ENCODE measurements around the gene ATP10B. TPM values are rescaled to one million over a fixed set of nuclear protein-coding genes. Genes with fewer than 3 reads are reported as not detected.

Gene ATP10B
- total RNA-seq, 4 donors from 2014 or later, result 0.12 to 1.4 (median 1.2) TPM

DNA sequence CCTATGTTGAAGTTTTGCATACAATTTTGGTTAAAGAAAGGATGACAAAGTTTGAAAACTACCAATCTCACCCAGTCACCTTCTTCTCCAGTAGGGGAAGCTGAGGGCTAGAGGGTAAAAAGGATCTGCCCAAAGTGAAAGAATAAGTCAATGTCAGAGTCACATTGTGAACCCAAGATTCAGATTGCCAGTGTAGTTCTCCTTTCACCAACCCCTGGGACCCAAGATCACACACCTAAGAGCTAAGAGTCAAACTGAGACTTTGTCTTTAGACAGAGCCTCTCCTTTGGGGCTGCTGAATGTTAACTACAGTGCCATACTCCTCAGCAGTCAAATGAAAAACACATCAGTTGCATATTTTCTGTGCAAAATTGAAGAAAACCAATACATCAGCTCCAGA is 210.6 kb downstream of the ATP10B start:
- no peaks in the 10 kb centered on the region for H3K9me3 ChIP-seq
- TF ChIP-seq POLR2AphosphoS5 (IDR thresholded peaks at IDR 0.05), result no peak
- TF ChIP-seq, protein P1, sequence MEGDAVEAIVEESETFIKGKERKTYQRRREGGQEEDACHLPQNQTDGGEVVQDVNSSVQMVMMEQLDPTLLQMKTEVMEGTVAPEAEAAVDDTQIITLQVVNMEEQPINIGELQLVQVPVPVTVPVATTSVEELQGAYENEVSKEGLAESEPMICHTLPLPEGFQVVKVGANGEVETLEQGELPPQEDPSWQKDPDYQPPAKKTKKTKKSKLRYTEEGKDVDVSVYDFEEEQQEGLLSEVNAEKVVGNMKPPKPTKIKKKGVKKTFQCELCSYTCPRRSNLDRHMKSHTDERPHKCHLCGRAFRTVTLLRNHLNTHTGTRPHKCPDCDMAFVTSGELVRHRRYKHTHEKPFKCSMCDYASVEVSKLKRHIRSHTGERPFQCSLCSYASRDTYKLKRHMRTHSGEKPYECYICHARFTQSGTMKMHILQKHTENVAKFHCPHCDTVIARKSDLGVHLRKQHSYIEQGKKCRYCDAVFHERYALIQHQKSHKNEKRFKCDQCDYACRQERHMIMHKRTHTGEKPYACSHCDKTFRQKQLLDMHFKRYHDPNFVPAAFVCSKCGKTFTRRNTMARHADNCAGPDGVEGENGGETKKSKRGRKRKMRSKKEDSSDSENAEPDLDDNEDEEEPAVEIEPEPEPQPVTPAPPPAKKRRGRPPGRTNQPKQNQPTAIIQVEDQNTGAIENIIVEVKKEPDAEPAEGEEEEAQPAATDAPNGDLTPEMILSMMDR (IDR thresholded peaks at IDR 0.05), result no peak
- no peak for TF ChIP-seq POLR2A (IDR thresholded peaks at IDR 0.05)
- no peak for TF ChIP-seq EP300 (IDR thresholded peaks at IDR 0.05)

DNA sequence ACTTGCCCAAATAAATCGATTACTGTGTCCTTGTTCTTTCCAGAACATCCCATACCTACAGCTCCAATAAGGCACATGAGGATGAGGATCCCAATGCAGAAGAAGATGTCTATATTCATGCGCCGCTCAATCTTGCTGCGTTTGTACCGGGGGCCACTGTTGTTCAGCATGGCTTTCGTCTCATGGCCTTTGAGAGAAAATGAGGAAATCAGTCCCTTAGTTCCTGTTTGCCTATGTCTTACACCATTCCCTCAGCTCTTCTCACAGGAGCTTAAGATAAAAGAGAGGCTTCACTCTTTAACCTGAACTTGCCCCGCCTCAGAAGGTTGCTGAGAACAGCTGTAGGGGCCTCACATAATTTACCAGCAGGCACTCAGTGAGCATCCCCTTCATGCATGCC is 211.6 kb downstream of the ATP10B start:
- Histone ChIP-seq H3K4me1 (no peaks in the 10 kb centered on the region), H3K9me3 (no peaks in the 10 kb centered on the region), H3K4me3 (no peak overlapping the region), H3K36me3 (no peaks in the 10 kb centered on the region), H3K27ac (no peak overlapping the region), H3K27me3 (no peaks in the 10 kb centered on the region)
- TF ChIP-seq, protein P1 (IDR thresholded peaks at IDR 0.05), result no peak
- no peak for TF ChIP-seq POLR2AphosphoS5 (IDR thresholded peaks at IDR 0.05)
- no peak for TF ChIP-seq EP300 (IDR thresholded peaks at IDR 0.05)
- no peak for TF ChIP-seq POLR2A (IDR thresholded peaks at IDR 0.05)
- ATAC-seq, result no peak
- WGBS, 2 donors (ENCODE audit: low coverage in 1 of 2), result 81 to 87% methylated on average over 6 to 7 of the region's 7 CpGs

More for the DNA sequence above, 210.6 kb downstream of the ATP10B start:
- Histone ChIP-seq H3K36me3 (no peaks in the 10 kb centered on the region), H3K27ac (no peak overlapping the region), H3K4me3 (no peak overlapping the region), H3K4me1 (no peaks in the 10 kb centered on the region), H3K27me3 (no peaks in the 10 kb centered on the region)
- no peak for ATAC-seq

DNA sequence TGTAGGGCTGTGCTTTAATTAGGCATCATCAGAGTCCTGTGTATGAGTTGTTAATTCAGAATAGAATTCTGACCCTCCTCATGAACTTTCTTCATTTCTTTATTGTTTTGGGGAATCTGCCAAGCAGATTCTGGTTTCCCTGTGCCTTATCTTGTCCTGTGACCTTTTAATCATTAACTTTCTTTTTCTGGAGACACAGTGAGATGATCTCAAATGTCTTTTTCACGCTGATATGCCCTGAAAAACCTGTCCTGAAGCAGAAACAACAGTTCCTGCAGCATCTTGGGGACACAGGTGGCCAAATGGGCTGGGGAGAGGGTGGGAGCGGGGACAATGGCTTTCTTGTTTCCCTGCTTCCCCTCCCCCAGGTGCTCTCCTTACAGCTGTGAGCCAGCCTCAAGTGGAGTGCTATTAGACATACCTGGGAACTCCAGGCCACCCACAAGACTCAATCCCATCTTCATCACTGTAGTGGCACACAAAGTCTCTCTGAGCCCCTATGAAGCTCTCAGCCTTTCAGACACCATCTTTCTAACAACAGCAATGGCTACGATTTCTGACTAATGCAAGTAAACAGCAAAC is 213.8 kb downstream of the ATP10B start:
- no peaks in the 10 kb centered on the region for H3K9me3 ChIP-seq
- H3K4me1 ChIP-seq, result no peaks in the 10 kb centered on the region
- no peak overlapping the region for H3K27ac ChIP-seq
- H3K36me3 ChIP-seq, result no peaks in the 10 kb centered on the region
- TF ChIP-seq POLR2A (IDR thresholded peaks at IDR 0.05), result no peak
- TF ChIP-seq, protein P1 (IDR thresholded peaks at IDR 0.05), result no peak
- no peak for TF ChIP-seq POLR2AphosphoS5 (IDR thresholded peaks at IDR 0.05)
- no peak for TF ChIP-seq EP300 (IDR thresholded peaks at IDR 0.05)
- no peak overlapping the region for H3K4me3 ChIP-seq
- no peak for ATAC-seq
- WGBS, 2 donors (ENCODE audit: low coverage in 1 of 2), result 63 to 77% methylated on average over 2 of the region's 3 CpGs
- H3K27me3 ChIP-seq, result no peaks in the 10 kb centered on the region

DNA sequence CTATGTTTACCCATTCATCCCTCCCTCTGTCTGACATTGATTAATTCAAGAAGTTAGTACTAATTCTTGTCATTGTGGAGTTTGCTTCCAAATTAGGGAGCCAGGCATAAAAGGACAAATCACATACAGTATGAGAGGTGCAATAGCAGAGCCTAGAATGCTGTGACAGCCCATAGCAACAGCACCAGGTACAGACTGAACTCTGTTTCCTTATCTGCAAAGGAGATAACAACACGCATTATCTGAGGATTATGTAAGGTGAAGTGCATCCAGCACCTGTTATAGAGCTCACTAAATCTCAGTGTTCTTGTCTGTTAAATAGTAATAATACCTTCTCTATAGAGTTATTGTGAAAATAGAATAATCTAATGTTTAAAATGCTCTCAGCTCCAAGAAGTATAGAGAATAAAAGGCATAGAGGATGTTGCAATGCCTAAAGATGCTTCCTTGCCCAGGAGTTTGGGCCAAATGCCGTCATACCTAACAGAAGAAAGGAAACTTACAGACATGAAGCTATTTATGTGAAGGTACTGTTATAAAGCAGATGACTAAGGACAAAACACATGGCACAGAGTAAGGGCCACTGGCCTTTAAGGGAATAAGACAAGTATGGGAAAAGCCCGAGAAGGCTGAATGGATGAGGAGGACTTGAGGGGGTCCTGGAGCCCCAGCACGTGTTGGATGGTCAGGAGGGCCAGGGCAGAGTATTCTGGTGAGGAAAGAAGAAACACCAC is 214.5 kb downstream of the ATP10B start:
- H3K9me3 ChIP-seq, result no peaks in the 10 kb centered on the region
- ATAC-seq, result no peak
- H3K27ac ChIP-seq, result no peak overlapping the region
- 84% methylated on average over 4 of the region's 4 CpGs for WGBS, 2 donors (ENCODE audit: low coverage in 1 of 2)
- no peaks in the 10 kb centered on the region for H3K27me3 ChIP-seq
- TF ChIP-seq POLR2AphosphoS5 (IDR thresholded peaks at IDR 0.05) (no peak), POLR2A (IDR thresholded peaks at IDR 0.05) (no peak)
- no peak overlapping the region for H3K4me3 ChIP-seq
- H3K36me3 ChIP-seq, result no peaks in the 10 kb centered on the region
- H3K4me1 ChIP-seq, result no peaks in the 10 kb centered on the region

DNA sequence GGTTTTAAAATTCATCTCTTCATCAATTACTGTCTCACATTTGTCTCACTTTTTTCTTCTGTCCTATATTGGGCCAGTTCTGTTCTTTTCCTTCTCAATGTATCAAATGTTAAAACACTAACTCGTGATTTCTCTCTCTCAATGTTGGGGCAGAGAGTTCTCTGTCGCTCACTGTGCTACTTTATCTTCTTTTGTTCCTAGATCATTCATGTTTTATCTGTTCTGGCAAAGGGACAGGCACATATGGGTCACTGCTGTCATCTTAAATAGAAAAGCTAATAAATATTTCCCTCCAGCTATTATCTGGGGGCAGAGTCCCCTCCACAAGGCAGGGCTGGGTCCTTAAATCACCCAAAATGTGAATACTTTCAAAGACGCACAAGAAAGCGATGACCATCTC is 216.3 kb downstream of the ATP10B start:
- Histone ChIP-seq H3K27ac (no peak overlapping the region), H3K27me3 (peaks cover 5% of the 10 kb centered on the region), H3K9me3 (peaks cover 0 to 9% (median 0%) of the 10 kb centered on the region in 3 donors), H3K36me3 (no peaks in the 10 kb centered on the region), H3K4me1 (no peaks in the 10 kb centered on the region), H3K4me3 (no peak overlapping the region)
- ATAC-seq, result no peak
- 57 to 88% methylated on average over 4 of the region's 4 CpGs for WGBS, 2 donors (ENCODE audit: low coverage in 1 of 2)
- no peak for TF ChIP-seq POLR2AphosphoS5 (IDR thresholded peaks at IDR 0.05)
- TF ChIP-seq, protein P1 (IDR thresholded peaks at IDR 0.05), result no peak
- TF ChIP-seq POLR2A (IDR thresholded peaks at IDR 0.05), result no peak
- no peak for TF ChIP-seq EP300 (IDR thresholded peaks at IDR 0.05)
